COLO668 (cell line): ENCODE measurements around the gene FPR2.
A peak's percentile ranks its signal among the peaks of the same experiment; 100 is the strongest.
"Not testable (repeated sequence)": the region's sequence is repeated elsewhere in the genome, so short reads cannot be mapped to it uniquely, and the experiment has no call there.

Experiments used
- DNase-seq: peaks from one replicate; lab custom pipeline; 2025; ENCODE audit not compliant: unreplicated experiment; lab: John Stamatoyannopoulos, UW

The FPR2 gene

GRCh38 chr19:51760697-51761356, at the start of gene FPR2:
Gene FPR2, plus strand, starts transcription at chr19:51761180. Its CDS starts 7,479 bp downstream, at chr19:51768659.
- DNase-seq = no peak

GRCh38 chr19:51711702-51712101, 49.3 kb upstream of the FPR2 start:
- no peak for DNase-seq

GRCh38 chr19:51712461-51713081, 48.4 kb upstream of the FPR2 start:
- DNase-seq = peak; percentile 31

GRCh38 chr19:51713319-51714285, 47.4 kb upstream of the FPR2 start:
- no peak for DNase-seq

GRCh38 chr19:51714848-51715247, 46.1 kb upstream of the FPR2 start:
- DNase-seq = no peak

- no peak for DNase-seq
Observed at GRCh38 chr19:51715850-51716249, 45.1 kb upstream of the FPR2 start.

- DNase-seq = no peak
Observed at GRCh38 chr19:51716925-51717324, 44.1 kb upstream of the FPR2 start.

GRCh38 chr19:51719251-51719988, 41.6 kb upstream of the FPR2 start:
- no peak for DNase-seq

GRCh38 chr19:51721905-51722304, 39.1 kb upstream of the FPR2 start:
- DNase-seq = no peak

- DNase-seq = no peak
Observed at GRCh38 chr19:51722492-51722891, 38.5 kb upstream of the FPR2 start.

GRCh38 chr19:51724543-51724942, 36.4 kb upstream of the FPR2 start:
- no peak for DNase-seq

GRCh38 chr19:51726049-51726448, 34.9 kb upstream of the FPR2 start:
- DNase-seq = no peak

- no peak for DNase-seq
Observed at GRCh38 chr19:51727349-51727880, 33.6 kb upstream of the FPR2 start.

- no peak for DNase-seq
Observed at GRCh38 chr19:51729781-51730180, 31.2 kb upstream of the FPR2 start.

GRCh38 chr19:51733742-51734522, 27.0 kb upstream of the FPR2 start:
- no peak for DNase-seq

GRCh38 chr19:51735759-51736449, 25.1 kb upstream of the FPR2 start:
- no peak for DNase-seq

- no peak for DNase-seq
Observed at GRCh38 chr19:51737389-51737788, 23.6 kb upstream of the FPR2 start.

- DNase-seq = no peak
Observed at GRCh38 chr19:51737924-51738323, 23.1 kb upstream of the FPR2 start.

GRCh38 chr19:51738523-51738922, 22.5 kb upstream of the FPR2 start:
- DNase-seq = not testable (repeated sequence)
